HEK293 (cell line): ENCODE measurements around the gene MUC5AC.

Experiments
- CTCF ChIA-PET: fragments of 350-600 bp; formaldehyde crosslinking; extraction: SDS; loops from one replicate; lab custom pipeline; 2021; ENCODE audit warnings: antibody characterized with exemption; lab: Yijun Ruan, JAX
- POLR2A ChIA-PET: fragments of 300-600 bp; formaldehyde crosslinking; extraction: SDS; loops from one replicate; lab custom pipeline; 2020; ENCODE audit warnings: antibody characterized with exemption, inconsistent platforms; lab: Yijun Ruan, JAX
- H3K27ac ChIP-seq: fragments of 200-500 bp; sonication (Bioruptor generic); 2 replicates; pipeline ENCODE4 v1.5.1; 2014; ENCODE audit warnings: low read depth, low read length, control low read depth, inconsistent platforms; ENCODE audit errors: extremely low read depth
- H3K36me3 ChIP-seq, 2 experiments: fragments of 200-500 bp in 1 of 2; sonication (Bioruptor generic) in 1 of 2; 1 replicate in 1 of 2; 2 replicates in 1 of 2; pipeline ENCODE4 v1.5.1; 2014 to 2017; ENCODE audit warnings: inconsistent platforms in 2 of 2, low read length in 2 of 2; ENCODE audit not compliant: control insufficient read depth in 2 of 2, insufficient read depth in 1 of 2
- H3K4me1 ChIP-seq: fragments of 200-500 bp; sonication (Bioruptor generic); 2 replicates; pipeline ENCODE4 v1.5.1; 2014; ENCODE audit warnings: mild to moderate bottlenecking, low read length, inconsistent platforms; ENCODE audit not compliant: control insufficient read depth, insufficient read depth
- H3K4me3 ChIP-seq: 2 replicates; pipeline ENCODE4 v1.5.1; 2011; ENCODE audit warnings: low read depth, mild to moderate bottlenecking, control low read depth, low read length, moderate library complexity
- H3K9me3 ChIP-seq: fragments of 200-500 bp; sonication (Bioruptor generic); 2 replicates; pipeline ENCODE4 v1.5.1; 2014; ENCODE audit warnings: low read depth, low read length, inconsistent platforms; ENCODE audit not compliant: control insufficient read depth, insufficient read depth
- KLF1 ChIP-seq: fragments of 450-650 bp; formaldehyde crosslinking; IDR thresholded peaks from 2 replicates; pipeline ENCODE4 v1.5.1; 2016; ENCODE audit warnings: missing biosample characterization, missing genetic modification characterization
- SCRT1 ChIP-seq: fragments of 450-650 bp; formaldehyde crosslinking; IDR thresholded peaks from 2 replicates; pipeline ENCODE4 v1.5.1; 2016; ENCODE audit warnings: missing biosample characterization, missing genetic modification characterization, borderline replicate concordance
- TSHZ1 ChIP-seq: fragments of 450-650 bp; formaldehyde crosslinking; IDR thresholded peaks from 2 replicates; pipeline ENCODE4 v1.5.1; 2016; ENCODE audit warnings: missing biosample characterization, missing genetic modification characterization, borderline replicate concordance
- ZFP41 ChIP-seq: fragments of 450-650 bp; formaldehyde crosslinking; IDR thresholded peaks from 2 replicates; pipeline ENCODE4 v1.5.1; 2016; ENCODE audit warnings: missing biosample characterization, missing genetic modification characterization, borderline replicate concordance
- ZFP69B ChIP-seq: fragments of 450-650 bp; formaldehyde crosslinking; IDR thresholded peaks from 2 replicates; pipeline ENCODE4 v1.5.1; 2016; ENCODE audit warnings: missing biosample characterization, missing genetic modification characterization
- ZNF2 ChIP-seq: fragments of 450-650 bp; formaldehyde crosslinking; IDR thresholded peaks from 2 replicates; pipeline ENCODE4 v1.5.1; 2016; ENCODE audit warnings: missing biosample characterization, missing genetic modification characterization
- ZNF211 ChIP-seq: fragments of 450-650 bp; formaldehyde crosslinking; IDR thresholded peaks from 2 replicates; pipeline ENCODE4 v1.5.1; 2016; ENCODE audit warnings: low read depth, missing biosample characterization, missing genetic modification characterization
- ZNF239 ChIP-seq: fragments of 450-650 bp; formaldehyde crosslinking; IDR thresholded peaks from 2 replicates; pipeline ENCODE4 v1.5.1; 2016; ENCODE audit warnings: missing biosample characterization, missing genetic modification characterization
- ZNF501 ChIP-seq: fragments of 450-650 bp; formaldehyde crosslinking; IDR thresholded peaks from 2 replicates; pipeline ENCODE4 v1.5.1; 2016; ENCODE audit warnings: missing biosample characterization, missing genetic modification characterization
- ZNF621 ChIP-seq: fragments of 450-650 bp; formaldehyde crosslinking; IDR thresholded peaks from 2 replicates; pipeline ENCODE4 v1.5.1; 2017; ENCODE audit warnings: missing biosample characterization, missing genetic modification characterization
- ZNF624 ChIP-seq: fragments of 450-650 bp; formaldehyde crosslinking; IDR thresholded peaks from 2 replicates; pipeline ENCODE4 v1.5.1; 2017; ENCODE audit warnings: missing biosample characterization, missing genetic modification characterization
- ZXDB ChIP-seq: fragments of 450-650 bp; formaldehyde crosslinking; IDR thresholded peaks from 2 replicates; pipeline ENCODE4 v1.5.1; 2016; ENCODE audit warnings: missing biosample characterization, missing genetic modification characterization
- TF ChIP-seq, protein P1 (sequence below): fragments of 450-650 bp; formaldehyde crosslinking; IDR thresholded peaks from 2 replicates; pipeline ENCODE4 v1.5.1; 2016; ENCODE audit warnings: missing biosample characterization, missing genetic modification characterization
- TF ChIP-seq, protein P2 (sequence below): fragments of 450-650 bp; formaldehyde crosslinking; IDR thresholded peaks from 2 replicates; pipeline ENCODE4 v1.5.1; 2016; ENCODE audit warnings: missing biosample characterization, missing genetic modification characterization

The MUC5AC gene

GRCh38 chr11:1237128-1237580 is 79.4 kb downstream of the MUC5AC start:
- TF ChIP-seq KLF1 (tag by site-specific recombination) (peak; percentile 86), ZFP69B (tag by site-specific recombination) (no peak), ZXDB (tag by site-specific recombination) (no peak), ZNF2 (tag by site-specific recombination) (no peak)
- TF ChIP-seq, protein P1, sequence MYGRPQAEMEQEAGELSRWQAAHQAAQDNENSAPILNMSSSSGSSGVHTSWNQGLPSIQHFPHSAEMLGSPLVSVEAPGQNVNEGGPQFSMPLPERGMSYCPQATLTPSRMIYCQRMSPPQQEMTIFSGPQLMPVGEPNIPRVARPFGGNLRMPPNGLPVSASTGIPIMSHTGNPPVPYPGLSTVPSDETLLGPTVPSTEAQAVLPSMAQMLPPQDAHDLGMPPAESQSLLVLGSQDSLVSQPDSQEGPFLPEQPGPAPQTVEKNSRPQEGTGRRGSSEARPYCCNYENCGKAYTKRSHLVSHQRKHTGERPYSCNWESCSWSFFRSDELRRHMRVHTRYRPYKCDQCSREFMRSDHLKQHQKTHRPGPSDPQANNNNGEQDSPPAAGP (tag by site-specific recombination) = peak; percentile 39; the same call in 1 of the 2 replicates
- TF ChIP-seq, all 188 proteins: peak for 2
- Histone ChIP-seq H3K4me1 (no peaks in the 10 kb centered on the region), H3K36me3 (no peaks in the 10 kb centered on the region), H3K4me3 (no peak overlapping the region), H3K27ac (no peak overlapping the region), H3K9me3 (no peaks in the 10 kb centered on the region)
- ChIA-PET POLR2A (no interaction called here), CTCF (no interaction called here)

GRCh38 chr11:1237851-1238250 is 80.1 kb downstream of the MUC5AC start:
- H3K4me3 ChIP-seq = no peak overlapping the region
- TF ChIP-seq ZNF239 (tag by site-specific recombination) (no peak), SCRT1 (no peak), ZNF211 (no peak), ZXDB (tag by site-specific recombination) (no peak), ZNF624 (tag by site-specific recombination) (no peak), ZNF621 (no peak), ZNF501 (tag by site-specific recombination) (no peak), TSHZ1 (tag by site-specific recombination) (no peak)
- TF ChIP-seq, protein P1 (tag by site-specific recombination) = no peak
- ChIA-PET POLR2A (no interaction called here), CTCF (no interaction called here)
- H3K27ac ChIP-seq = no peak overlapping the region
- H3K9me3 ChIP-seq = no peaks in the 10 kb centered on the region
- H3K4me1 ChIP-seq = no peaks in the 10 kb centered on the region
- H3K36me3 ChIP-seq = no peaks in the 10 kb centered on the region

DNA sequence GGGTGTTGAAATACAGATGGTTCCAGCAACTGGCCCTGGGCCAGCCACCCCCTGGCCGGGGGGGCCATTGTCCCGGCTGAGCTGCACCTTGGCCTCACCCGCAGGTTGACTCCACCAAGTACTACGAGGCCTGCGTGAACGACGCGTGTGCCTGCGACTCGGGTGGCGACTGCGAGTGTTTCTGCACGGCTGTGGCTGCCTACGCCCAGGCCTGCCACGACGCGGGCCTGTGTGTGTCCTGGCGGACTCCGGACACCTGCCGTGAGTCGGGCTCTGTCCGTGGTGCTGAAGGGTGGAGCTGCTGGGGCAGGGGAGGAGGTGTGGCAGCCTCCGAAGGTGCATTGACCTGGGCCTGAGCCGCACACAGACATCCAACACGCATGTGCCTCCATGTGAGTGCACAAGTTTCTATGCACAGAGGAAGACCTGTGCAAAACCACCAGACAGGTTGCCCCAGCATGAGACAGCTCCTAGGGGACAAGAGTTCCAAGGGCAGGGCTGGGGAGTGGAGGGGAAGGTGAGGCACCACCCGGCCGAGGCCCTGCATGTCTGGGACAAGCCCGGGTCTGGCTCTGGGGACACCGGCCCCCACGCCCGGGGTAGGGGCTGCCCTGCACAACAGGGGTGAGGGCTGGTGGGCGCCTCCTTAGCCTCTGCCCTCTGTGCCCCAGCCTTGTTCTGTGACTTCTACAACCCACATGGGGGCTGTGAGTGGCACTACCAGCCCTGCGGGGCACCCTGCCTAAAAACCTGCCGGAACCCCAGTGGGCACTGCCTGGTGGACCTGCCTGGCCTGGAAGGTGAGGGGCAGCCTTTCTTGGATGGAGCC is 81.2 kb downstream of the MUC5AC start:
- CTCF ChIA-PET = no interaction called here
- no peaks in the 10 kb centered on the region for H3K9me3 ChIP-seq
- H3K4me3 ChIP-seq = no peak overlapping the region
- H3K4me1 ChIP-seq = no peaks in the 10 kb centered on the region
- TF ChIP-seq, protein P2, sequence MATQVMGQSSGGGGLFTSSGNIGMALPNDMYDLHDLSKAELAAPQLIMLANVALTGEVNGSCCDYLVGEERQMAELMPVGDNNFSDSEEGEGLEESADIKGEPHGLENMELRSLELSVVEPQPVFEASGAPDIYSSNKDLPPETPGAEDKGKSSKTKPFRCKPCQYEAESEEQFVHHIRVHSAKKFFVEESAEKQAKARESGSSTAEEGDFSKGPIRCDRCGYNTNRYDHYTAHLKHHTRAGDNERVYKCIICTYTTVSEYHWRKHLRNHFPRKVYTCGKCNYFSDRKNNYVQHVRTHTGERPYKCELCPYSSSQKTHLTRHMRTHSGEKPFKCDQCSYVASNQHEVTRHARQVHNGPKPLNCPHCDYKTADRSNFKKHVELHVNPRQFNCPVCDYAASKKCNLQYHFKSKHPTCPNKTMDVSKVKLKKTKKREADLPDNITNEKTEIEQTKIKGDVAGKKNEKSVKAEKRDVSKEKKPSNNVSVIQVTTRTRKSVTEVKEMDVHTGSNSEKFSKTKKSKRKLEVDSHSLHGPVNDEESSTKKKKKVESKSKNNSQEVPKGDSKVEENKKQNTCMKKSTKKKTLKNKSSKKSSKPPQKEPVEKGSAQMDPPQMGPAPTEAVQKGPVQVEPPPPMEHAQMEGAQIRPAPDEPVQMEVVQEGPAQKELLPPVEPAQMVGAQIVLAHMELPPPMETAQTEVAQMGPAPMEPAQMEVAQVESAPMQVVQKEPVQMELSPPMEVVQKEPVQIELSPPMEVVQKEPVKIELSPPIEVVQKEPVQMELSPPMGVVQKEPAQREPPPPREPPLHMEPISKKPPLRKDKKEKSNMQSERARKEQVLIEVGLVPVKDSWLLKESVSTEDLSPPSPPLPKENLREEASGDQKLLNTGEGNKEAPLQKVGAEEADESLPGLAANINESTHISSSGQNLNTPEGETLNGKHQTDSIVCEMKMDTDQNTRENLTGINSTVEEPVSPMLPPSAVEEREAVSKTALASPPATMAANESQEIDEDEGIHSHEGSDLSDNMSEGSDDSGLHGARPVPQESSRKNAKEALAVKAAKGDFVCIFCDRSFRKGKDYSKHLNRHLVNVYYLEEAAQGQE (tag by site-specific recombination) = peak; percentile 95
- TF ChIP-seq ZFP41 (tag by site-specific recombination) = no peak
- H3K27ac ChIP-seq = no peak overlapping the region
- POLR2A ChIA-PET = no interaction called here
- no peaks in the 10 kb centered on the region for H3K36me3 ChIP-seq
